PC-3 (cell line): ENCODE measurements around the gene BMP2. TPM values are rescaled to one million over a fixed set of nuclear protein-coding genes. Genes with fewer than 3 reads are reported as not detected.

ENCODE experiments used
- ATAC-seq: fragments of 200-7000 bp; cut with Tn5 transposase; 2 replicates; pipeline ENCODE4 v1.9.1; 2020; ENCODE audit warnings: mild to moderate bottlenecking, moderate library complexity
- BruUV-seq: library from RNA; stranded (reverse); fragments of 400-500 nt; replicated peaks from 2 replicates; lab custom pipeline; 2021; lab: Mats Ljungman, UMichigan
- CTCF ChIA-PET: fragments of 300-600 bp; sonication (Branson Sonifier 250); formaldehyde crosslinking; loops from one replicate; lab custom pipeline; 2022; ENCODE audit warnings: antibody characterized with exemption; lab: Charles Lee
- POLR2A ChIA-PET: fragments of 300-600 bp; sonication (Branson Sonifier 250); formaldehyde crosslinking; loops from one replicate; lab custom pipeline; 2022; ENCODE audit warnings: antibody characterized with exemption; ENCODE audit not compliant: unreplicated experiment; lab: Charles Lee
- DNase-seq: peaks from one replicate; pipeline ENCODE4 v3.0.0-alpha.2; 2015
- H2AFZ ChIP-seq: fragments of 300-600 bp; sonication (generic); 2 replicates; pipeline ENCODE4 v1.6.0; 2016; ENCODE audit warnings: antibody characterized with exemption, low read length
- H3F3A ChIP-seq: fragments of 300-600 bp; sonication (generic); one replicate; pipeline ENCODE4 v1.6.0; 2017; ENCODE audit warnings: antibody characterized with exemption, low read length, control low read depth, mild to moderate bottlenecking; ENCODE audit not compliant: unreplicated experiment
- H3K27ac ChIP-seq: fragments of 300-600 bp; sonication (generic); 2 replicates; pipeline ENCODE4 v1.5.1; 2016; ENCODE audit warnings: mild to moderate bottlenecking, low read length
- H3K27me3 ChIP-seq: fragments of 300-600 bp; sonication (generic); 2 replicates; pipeline ENCODE4 v1.6.1; 2016; ENCODE audit warnings: low read length, mixed read lengths
- H3K36me3 ChIP-seq: fragments of 300-600 bp; sonication (generic); 2 replicates; pipeline ENCODE4 v1.6.1; 2016; ENCODE audit warnings: low read depth, mixed run types, low read length, mixed read lengths
- H3K4me1 ChIP-seq: fragments of 300-600 bp; sonication (generic); 2 replicates; pipeline ENCODE4 v1.5.1; 2016; ENCODE audit warnings: low read length; ENCODE audit not compliant: insufficient read depth
- H3K4me2 ChIP-seq: fragments of 300-600 bp; sonication (generic); 2 replicates; pipeline ENCODE4 v1.6.0; 2016; ENCODE audit warnings: low read length
- H3K4me3 ChIP-seq: fragments of 300-600 bp; sonication (generic); 2 replicates; pipeline ENCODE4 v1.5.1; 2016; ENCODE audit warnings: mild to moderate bottlenecking, low read length, mixed read lengths
- H3K79me2 ChIP-seq: fragments of 300-600 bp; sonication (generic); 2 replicates; pipeline ENCODE4 v1.6.1; 2017; ENCODE audit warnings: low read length, mixed read lengths
- H3K9ac ChIP-seq: fragments of 300-600 bp; sonication (generic); 2 replicates; pipeline ENCODE4 v1.6.0; 2016; ENCODE audit warnings: mild to moderate bottlenecking, low read length
- H3K9me2 ChIP-seq: fragments of 300-600 bp; sonication (generic); replicated peaks from 2 replicates; pipeline ENCODE4 v1.6.1; 2016; ENCODE audit warnings: mixed run types, low read length, mixed read lengths
- H3K9me3 ChIP-seq: fragments of 300-600 bp; sonication (generic); 2 replicates; pipeline ENCODE4 v1.6.1; 2016; ENCODE audit warnings: low read length, mixed read lengths
- H4K20me1 ChIP-seq: fragments of 300-600 bp; sonication (generic); 2 replicates; pipeline ENCODE4 v1.6.1; 2016; ENCODE audit warnings: low read length, mixed read lengths
- CTCF ChIP-seq: fragments of 300-600 bp; sonication (generic); conservative IDR thresholded peaks from 2 replicates; pipeline ENCODE4 v1.5.1; 2017; ENCODE audit warnings: antibody characterized with exemption, low read depth, mild to moderate bottlenecking, low read length
- EZH2 ChIP-seq: fragments of 300-600 bp; sonication (generic); IDR thresholded peaks from one replicate; pipeline ENCODE4 v1.6.1; 2017; ENCODE audit warnings: antibody characterized with exemption, mild to moderate bottlenecking, low read length; ENCODE audit not compliant: unreplicated experiment
- EZH2phosphoT487 ChIP-seq: fragments of 300-600 bp; sonication (generic); IDR thresholded peaks from 2 replicates; pipeline ENCODE4 v1.6.1; 2018; ENCODE audit warnings: mild to moderate bottlenecking, antibody characterized with exemption, low read length, borderline replicate concordance
- intact Hi-C: fragments of 100-400 bp; cut with micrococcal nuclease; formaldehyde crosslinking; loops from 2 replicates; pipeline ENCODE4 v1.9.0; 2023
- total RNA-seq: library from RNA; depleted of rRNA; stranded (reverse); fragments of >200 nt; gene quantifications from 2 replicates; pipeline ENCODE4 v1.2.3, GENCODE V29; 2014

The BMP2 gene
- total RNA-seq, 1 experiment from 2014 or later: 0.73 TPM

GRCh38 chr20:6768228-6769140, 998 bp downstream of the BMP2 start:
- DNase-seq (no peak), ATAC-seq (0 out of 2 replicates have a peak, but pooled peaks have one; percentile 9)
- no TSS peak for BruUV-seq
- Histone ChIP-seq H3K4me3 (peak overlapping the region; percentile 66), H3K4me1 (no peaks in the 10 kb centered on the region), H3K27me3 (peaks cover 57% of the 10 kb centered on the region), H3K9me3 (no peaks in the 10 kb centered on the region), H3K36me3 (no peaks in the 10 kb centered on the region), H3K27ac (no peak overlapping the region), H3K9me2 (no peaks in the 10 kb centered on the region), H3K4me2 (peak overlapping the region; percentile 85), H4K20me1 (no peaks in the 10 kb centered on the region), H3K79me2 (no peaks in the 10 kb centered on the region), H2AFZ (peak overlapping the region; percentile 63), H3F3A (no peaks in the 10 kb centered on the region), H3K9ac (no peak overlapping the region)
- CTCF ChIA-PET: interaction anchor here (0.6 kb wide), 1 partner anchor 559 kb away, joined by 3 read pairs; no protein-coding TSS in a partner anchor
- intact Hi-C loops: loop anchor here (10.0 kb wide), 2 partner anchors 516 to 624 kb away; no protein-coding TSS in a partner anchor
- no peak for TF ChIP-seq CTCF
- peak; percentile 43; the same call in 1 of the 2 replicates for TF ChIP-seq EZH2phosphoT487
- peak; percentile 52 for TF ChIP-seq EZH2
- POLR2A ChIA-PET: no interaction called here

GRCh38 chr20:6769903-6770785, 2.7 kb downstream of the BMP2 start:
- Histone ChIP-seq H3K9ac (no peak overlapping the region), H4K20me1 (no peaks in the 10 kb centered on the region), H3K4me1 (no peaks in the 10 kb centered on the region), H3K27me3 (peaks cover 74% of the 10 kb centered on the region), H3K9me3 (no peaks in the 10 kb centered on the region), H3F3A (no peaks in the 10 kb centered on the region), H3K79me2 (no peaks in the 10 kb centered on the region), H2AFZ (no peak overlapping the region), H3K4me3 (no peak overlapping the region), H3K9me2 (no peaks in the 10 kb centered on the region), H3K27ac (no peak overlapping the region), H3K4me2 (no peak overlapping the region), H3K36me3 (no peaks in the 10 kb centered on the region)
- TF ChIP-seq CTCF (no peak), EZH2phosphoT487 (no peak), EZH2 (no peak)
- ChIA-PET POLR2A (no interaction called here), CTCF (interaction anchor here (0.5 kb wide), 1 partner anchor 148 kb away, joined by 3 read pairs; no protein-coding TSS in a partner anchor)
- DNase-seq: no peak
- no peak for ATAC-seq
- intact Hi-C loops: loop anchor here (10.0 kb wide), 2 partner anchors 515 to 625 kb away; no protein-coding TSS in a partner anchor
- no TSS peak for BruUV-seq
